ENCODE measurements around the gene THOP1.

THOP1 gene

GRCh38 chr19:2840794-2841791 is 55.8 kb downstream of the THOP1 start, which contains the start of gene ZNF555:
ZNF555 (plus strand) TSS chr19:2841475; CDS start chr19:2841573, 98 bp downstream.
- TF ChIP-seq MYC (IDR thresholded peaks at IDR 0.05; ENCODE audit: low read depth, low read length), result 0 out of 2 replicates have a peak, but pooled peaks have one; percentile 17
- TF ChIP-seq POLR2A (IDR thresholded peaks at IDR 0.05; ENCODE audit: extremely low read depth, insufficient read length), result peak; percentile 27
- TF ChIP-seq CTCF (IDR thresholded peaks at IDR 0.05; ENCODE audit: low read depth, low read length), result peak; percentile 14
- no peak; the same call in none of the 2 replicates for TF ChIP-seq MAX (IDR thresholded peaks at IDR 0.05; ENCODE audit: low read depth, low read length)
- peak within 1 kb of the TSS; percentile 60 for H3K4me3 ChIP-seq (ENCODE audit: low read depth, low read length)
- DNase-seq (ENCODE audit: low read depth), result peak; percentile 97

- no peak for TF ChIP-seq MYC (IDR thresholded peaks at IDR 0.05; ENCODE audit: low read depth, low read length)
- TF ChIP-seq POLR2A (IDR thresholded peaks at IDR 0.05; ENCODE audit: extremely low read depth, insufficient read length), result no peak
- no peak for TF ChIP-seq MAX (IDR thresholded peaks at IDR 0.05; ENCODE audit: low read depth, low read length)
- no peak for TF ChIP-seq CTCF (IDR thresholded peaks at IDR 0.05; ENCODE audit: low read depth, low read length)
- peak overlapping the region; percentile 60 for H3K4me3 ChIP-seq (ENCODE audit: low read depth, low read length)
- DNase-seq (ENCODE audit: low read depth), result peak; percentile 30
Observed at GRCh38 chr19:2841855-2842574, 56.7 kb downstream of the THOP1 start.

- H3K4me3 ChIP-seq (ENCODE audit: low read depth, low read length), result no peak overlapping the region
- no peak for TF ChIP-seq CTCF (IDR thresholded peaks at IDR 0.05; ENCODE audit: low read depth, low read length)
- TF ChIP-seq MAX (IDR thresholded peaks at IDR 0.05; ENCODE audit: low read depth, low read length), result no peak
- TF ChIP-seq MYC (IDR thresholded peaks at IDR 0.05; ENCODE audit: low read depth, low read length), result no peak
- no peak for TF ChIP-seq POLR2A (IDR thresholded peaks at IDR 0.05; ENCODE audit: extremely low read depth, insufficient read length)
- DNase-seq (ENCODE audit: low read depth), result no peak
Observed at GRCh38 chr19:2845107-2845506, 59.8 kb downstream of the THOP1 start.

- TF ChIP-seq MYC (IDR thresholded peaks at IDR 0.05; ENCODE audit: low read depth, low read length), result no peak
- TF ChIP-seq MAX (IDR thresholded peaks at IDR 0.05; ENCODE audit: low read depth, low read length), result no peak
- TF ChIP-seq CTCF (IDR thresholded peaks at IDR 0.05; ENCODE audit: low read depth, low read length), result no peak
- TF ChIP-seq POLR2A (IDR thresholded peaks at IDR 0.05; ENCODE audit: extremely low read depth, insufficient read length), result no peak
- no peak overlapping the region for H3K4me3 ChIP-seq (ENCODE audit: low read depth, low read length)
- DNase-seq (ENCODE audit: low read depth), result no peak
Observed at GRCh38 chr19:2846180-2846894, 61.0 kb downstream of the THOP1 start.

GRCh38 chr19:2847507-2847906 is 62.2 kb downstream of the THOP1 start:
- H3K4me3 ChIP-seq (ENCODE audit: low read depth, low read length), result no peak overlapping the region
- DNase-seq (ENCODE audit: low read depth), result no peak
- TF ChIP-seq POLR2A (IDR thresholded peaks at IDR 0.05; ENCODE audit: extremely low read depth, insufficient read length) (no peak), CTCF (IDR thresholded peaks at IDR 0.05; ENCODE audit: low read depth, low read length) (no peak), MYC (IDR thresholded peaks at IDR 0.05; ENCODE audit: low read depth, low read length) (no peak), MAX (IDR thresholded peaks at IDR 0.05; ENCODE audit: low read depth, low read length) (no peak)

Data from NB4 (cell line).